ENCODE data around the gene GSTM2. TPM values are rescaled to one million over a fixed set of nuclear protein-coding genes. Genes with fewer than 3 reads are reported as not detected.
"Not testable (repeated sequence)": the region's sequence is repeated elsewhere in the genome, so short reads cannot be mapped to it uniquely, and the experiment has no call there.

Gene GSTM2
- total RNA-seq, 2 donors from 2014 or later: 36.7 to 44.4 TPM

GRCh38 chr1:109695138-109695537 is 27.3 kb downstream of the GSTM2 start:
- intact Hi-C loops (cut with DNase I); ATAC-seq: not testable (repeated sequence)

GRCh38 chr1:109697066-109697465 is 29.2 kb downstream of the GSTM2 start:
- DNase-seq: no peak
- ATAC-seq: no peak
- intact Hi-C loops (cut with DNase I): no loop called here

More at GRCh38 chr1:109695138-109695537, 27.3 kb downstream of the GSTM2 start:
- DNase-seq: not testable (repeated sequence)

- intact Hi-C loops (cut with DNase I); DNase-seq: not testable (repeated sequence)
Measured at GRCh38 chr1:109697861-109698260, 30.0 kb downstream of the GSTM2 start.

GRCh38 chr1:109702940-109703339 is 35.1 kb downstream of the GSTM2 start:
- ATAC-seq; intact Hi-C loops (cut with DNase I); DNase-seq: not testable (repeated sequence)

More at GRCh38 chr1:109697861-109698260, 30.0 kb downstream of the GSTM2 start:
- ATAC-seq: not testable (repeated sequence)

- DNase-seq: no peak
- no peak for ATAC-seq
- intact Hi-C loops (cut with DNase I): no loop called here
Measured at GRCh38 chr1:109704173-109704572, 36.3 kb downstream of the GSTM2 start.

GRCh38 chr1:109705411-109705810 is 37.6 kb downstream of the GSTM2 start:
- ATAC-seq (no peak), DNase-seq (no peak)
- intact Hi-C loops (cut with DNase I): no loop called here

GRCh38 chr1:109708949-109709348 is 41.1 kb downstream of the GSTM2 start:
- ATAC-seq; intact Hi-C loops (cut with DNase I); DNase-seq: not testable (repeated sequence)

- ATAC-seq; DNase-seq; intact Hi-C loops (cut with DNase I): not testable (repeated sequence)
Measured at GRCh38 chr1:109709822-109710221, 42.0 kb downstream of the GSTM2 start.

- intact Hi-C loops (cut with DNase I): not testable (repeated sequence)
- peak; percentile 36 for DNase-seq
- peak; percentile 71 to 80 for ATAC-seq
Measured at GRCh38 chr1:109711593-109712320, 43.9 kb downstream of the GSTM2 start, which contains the start of gene GSTM5. TSS of gene GSTM5 (plus strand) at chr1:109712251. CDS start at chr1:109712313, 62 bp downstream.

GRCh38 chr1:109712321-109712864 is 44.5 kb downstream of the GSTM2 start:
- DNase-seq (no peak), ATAC-seq (peak in 1 of 2 donors; percentile 25)
- intact Hi-C loops (cut with DNase I): no loop called here

- intact Hi-C loops (cut with DNase I): no loop called here
- ATAC-seq (no peak), DNase-seq (no peak)
Measured at GRCh38 chr1:109713636-109714035, 45.8 kb downstream of the GSTM2 start.

GRCh38 chr1:109714661-109715372 is 47.0 kb downstream of the GSTM2 start:
- ATAC-seq (no peak), DNase-seq (no peak)
- intact Hi-C loops (cut with DNase I): no loop called here

- peak in 1 of 2 donors; percentile 60 for ATAC-seq
- intact Hi-C loops (cut with DNase I): no loop called here
Measured at GRCh38 chr1:109716121-109716520, 48.3 kb downstream of the GSTM2 start.

GRCh38 chr1:109716570-109717090 is 48.8 kb downstream of the GSTM2 start:
- DNase-seq (no peak), ATAC-seq (peak; percentile 21 to 40)
- intact Hi-C loops (cut with DNase I): no loop called here

More at GRCh38 chr1:109716121-109716520, 48.3 kb downstream of the GSTM2 start:
- DNase-seq: no peak

GRCh38 chr1:109717729-109718128 is 49.9 kb downstream of the GSTM2 start:
- no peak for DNase-seq
- intact Hi-C loops (cut with DNase I): no loop called here
- no peak for ATAC-seq

- peak in 1 of 2 donors; percentile 32 for ATAC-seq
- intact Hi-C loops (cut with DNase I): no loop called here
Measured at GRCh38 chr1:109718495-109718894, 50.6 kb downstream of the GSTM2 start.

GRCh38 chr1:109719337-109719837 is 51.5 kb downstream of the GSTM2 start:
- no peak for DNase-seq
- ATAC-seq: no peak
- intact Hi-C loops (cut with DNase I): no loop called here

More at GRCh38 chr1:109718495-109718894, 50.6 kb downstream of the GSTM2 start:
- DNase-seq: no peak

GRCh38 chr1:109721042-109721441 is 53.2 kb downstream of the GSTM2 start:
- DNase-seq (no peak), ATAC-seq (no peak)
- intact Hi-C loops (cut with DNase I): loop anchor here in 1 of 2 donors (5.0 kb wide), 1 partner anchor 54 kb away; the partner anchor contains the start of gene GSTM2

GRCh38 chr1:109721971-109722370 is 54.1 kb downstream of the GSTM2 start:
- DNase-seq (no peak), ATAC-seq (no peak)
- intact Hi-C loops (cut with DNase I): loop anchor here in 1 of 2 donors (5.0 kb wide), 1 partner anchor 55 kb away; the partner anchor contains the start of gene GSTM2
